HG02870 (cell line): ENCODE data around the gene SRRM4.

Experiments
- ATAC-seq: cut with Tn5 transposase; IDR thresholded peaks from one replicate; pipeline ENCODE4 v1.9.1; 2021; ENCODE audit warnings: mild to moderate bottlenecking, moderate library complexity; ENCODE audit not compliant: unreplicated experiment

SRRM4 gene

DNA sequence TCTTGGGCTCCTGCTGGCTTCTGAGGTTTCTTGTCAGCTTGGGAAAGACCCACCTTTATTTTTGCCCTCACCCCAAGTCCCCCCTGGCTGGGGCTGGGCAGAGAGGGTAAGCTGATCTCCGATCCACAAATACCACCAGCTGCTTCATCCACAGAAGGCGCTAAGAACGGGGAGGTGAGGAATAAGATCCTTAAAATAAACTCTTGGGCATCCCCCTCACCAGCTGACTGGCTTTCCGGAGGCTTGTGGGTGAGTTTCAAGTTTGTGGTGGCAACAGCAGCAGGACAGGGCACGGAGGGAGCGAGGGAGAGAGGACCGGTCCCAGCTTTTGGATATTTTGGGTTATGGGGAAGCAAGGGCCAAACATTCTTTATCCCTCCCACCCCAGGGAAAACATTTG lies 176.6 kb downstream of the SRRM4 start:
- ATAC-seq, result no peak

DNA sequence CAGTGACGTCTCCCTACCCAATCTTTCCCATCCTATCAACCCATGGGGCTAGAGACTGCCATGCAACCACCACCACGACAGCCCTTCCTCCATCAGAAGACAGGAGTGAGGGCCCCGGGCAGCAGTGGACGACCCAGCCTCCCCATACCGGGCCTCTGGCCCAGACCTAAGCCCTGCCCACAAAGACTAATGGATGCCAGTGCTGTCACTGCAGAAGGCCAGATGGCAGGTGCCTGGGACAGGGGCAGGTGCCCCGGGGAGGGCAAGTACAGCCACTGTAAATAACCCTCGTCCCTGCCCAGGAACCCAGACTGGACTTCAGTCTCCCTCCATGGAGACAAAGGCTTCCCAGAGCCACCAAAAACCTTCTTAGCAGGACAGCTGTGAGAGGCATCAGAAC lies 177.1 kb downstream of the SRRM4 start:
- no peak for ATAC-seq

DNA sequence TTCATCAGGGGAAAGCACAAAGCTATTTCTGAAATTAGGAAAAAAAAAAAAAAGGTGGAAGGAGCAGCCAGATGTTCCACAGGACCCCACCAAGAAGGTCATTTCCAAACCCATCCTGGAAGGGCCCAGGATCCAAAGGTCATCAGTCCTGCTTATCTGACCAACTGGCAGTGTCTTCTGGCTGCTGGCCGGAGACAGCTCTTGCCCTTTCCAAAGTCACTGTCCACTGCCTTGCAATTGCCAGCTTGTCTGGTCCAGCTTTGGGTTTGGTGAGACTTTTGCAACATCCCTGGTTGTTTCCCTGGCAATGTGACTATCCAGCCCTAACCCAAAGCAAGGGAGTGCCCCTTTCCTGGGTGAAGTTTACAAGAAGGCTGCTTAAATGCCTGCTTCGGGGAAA lies 178.5 kb downstream of the SRRM4 start:
- no peak for ATAC-seq

DNA sequence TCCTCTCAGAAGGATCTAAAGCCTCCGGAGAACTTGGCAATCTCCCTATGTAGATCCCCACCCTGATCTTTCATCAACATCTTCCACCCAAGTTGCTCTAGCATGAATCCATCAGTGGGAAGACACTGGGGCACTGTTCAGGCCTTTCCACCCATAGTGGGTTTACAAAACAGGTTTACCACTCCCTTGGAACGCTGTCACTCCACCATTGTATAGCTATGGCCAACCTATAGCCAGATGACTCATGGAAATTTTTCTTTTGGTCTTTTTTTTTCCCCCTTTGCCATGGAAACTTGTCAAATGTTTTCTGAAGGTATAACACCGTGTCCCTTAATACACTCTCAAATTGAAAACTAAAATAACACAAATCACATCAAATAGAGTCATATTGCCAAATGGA lies 186.6 kb downstream of the SRRM4 start:
- ATAC-seq, result no peak

DNA sequence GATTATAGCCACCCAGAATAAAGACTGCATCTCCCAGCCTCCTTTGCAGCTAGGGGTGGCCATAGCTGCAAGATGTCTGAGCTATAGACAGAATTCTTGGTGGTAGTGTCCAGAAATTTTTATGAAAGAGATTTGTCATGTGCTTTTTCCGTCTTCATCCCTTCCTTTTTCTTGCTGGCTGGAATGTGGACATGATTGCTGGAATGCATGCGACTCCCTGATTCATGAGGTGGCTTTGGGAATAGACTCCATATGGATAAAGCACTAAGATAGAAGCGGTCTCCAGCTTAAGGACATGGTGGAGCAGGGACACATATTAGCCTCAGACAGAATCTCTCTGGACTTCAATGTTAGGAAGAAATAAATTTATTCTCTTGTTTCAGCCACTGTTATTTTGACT lies 187.4 kb downstream of the SRRM4 start:
- ATAC-seq, result no peak

DNA sequence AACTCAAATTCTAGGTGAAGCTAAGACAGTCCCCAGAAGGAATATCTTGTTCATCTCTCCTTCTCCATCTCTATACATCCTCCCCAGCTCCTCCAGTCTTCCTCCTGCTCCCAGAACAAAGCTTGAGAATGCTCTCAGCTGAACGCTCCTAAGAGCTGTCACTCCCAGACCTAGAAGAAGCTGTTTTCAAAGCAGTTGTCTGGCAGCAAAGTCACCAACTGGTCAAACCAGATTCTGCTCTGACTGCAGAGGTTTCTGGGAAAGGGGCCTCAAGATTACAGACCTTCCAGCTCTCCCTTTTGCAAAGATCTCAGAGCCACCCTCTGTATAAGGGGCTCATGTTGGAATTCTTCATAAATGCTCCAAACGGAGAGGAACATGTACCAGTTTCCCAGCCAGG lies 187.8 kb downstream of the SRRM4 start:
- ATAC-seq, result no peak

DNA sequence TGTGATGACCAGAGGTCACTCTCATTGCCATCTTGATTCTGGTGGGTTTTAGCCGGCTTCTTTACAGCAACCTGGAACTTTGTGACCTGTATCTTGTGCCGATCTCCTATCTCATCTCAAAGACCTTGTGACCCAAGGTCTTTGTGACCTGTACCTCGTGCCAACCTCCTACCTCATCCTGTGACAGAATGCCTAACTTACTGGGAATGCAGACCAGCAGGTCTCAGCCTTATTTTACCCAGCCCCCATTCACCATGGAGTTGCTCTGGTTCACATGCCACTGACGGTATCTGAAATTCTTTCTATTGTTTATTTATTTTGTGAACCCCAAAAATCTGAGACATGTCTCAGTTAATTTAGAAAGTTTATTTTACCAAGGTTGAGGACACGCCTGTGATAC lies 189.9 kb downstream of the SRRM4 start:
- no peak for ATAC-seq

DNA sequence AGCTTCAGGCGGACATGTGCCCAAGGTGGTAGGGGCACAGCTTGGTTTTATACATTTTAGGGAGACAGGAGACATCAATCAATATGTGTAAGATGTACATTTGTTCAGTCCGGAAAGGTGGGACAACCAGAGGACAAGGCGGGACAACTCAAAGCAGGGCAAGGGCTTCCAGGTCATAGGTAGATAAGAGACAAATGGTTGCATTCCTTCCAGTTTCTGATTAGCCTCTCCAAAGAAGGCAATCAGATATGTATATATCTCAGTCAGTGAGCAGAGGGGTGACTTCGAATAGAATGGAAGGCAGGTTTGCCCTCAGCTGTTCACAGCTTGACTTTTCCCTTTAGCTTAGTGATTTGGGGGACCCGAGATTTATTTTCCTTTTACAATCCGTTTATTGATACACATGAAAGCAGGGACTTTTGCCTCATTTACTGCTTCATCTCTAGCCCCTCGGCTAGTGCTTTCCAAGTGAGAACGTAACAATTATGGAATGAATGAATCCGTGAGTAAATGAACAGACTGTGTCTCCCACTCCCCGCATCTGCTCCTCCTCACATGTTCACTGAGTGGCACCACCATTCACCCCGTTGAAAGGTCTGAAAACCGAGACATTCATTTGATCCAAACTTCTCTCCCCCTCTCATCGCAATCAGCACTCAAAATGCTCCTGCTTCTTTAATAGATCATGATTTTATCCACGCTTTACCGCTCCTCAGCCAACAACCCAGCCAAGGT lies 190.5 kb downstream of the SRRM4 start:
- no peak for ATAC-seq

DNA sequence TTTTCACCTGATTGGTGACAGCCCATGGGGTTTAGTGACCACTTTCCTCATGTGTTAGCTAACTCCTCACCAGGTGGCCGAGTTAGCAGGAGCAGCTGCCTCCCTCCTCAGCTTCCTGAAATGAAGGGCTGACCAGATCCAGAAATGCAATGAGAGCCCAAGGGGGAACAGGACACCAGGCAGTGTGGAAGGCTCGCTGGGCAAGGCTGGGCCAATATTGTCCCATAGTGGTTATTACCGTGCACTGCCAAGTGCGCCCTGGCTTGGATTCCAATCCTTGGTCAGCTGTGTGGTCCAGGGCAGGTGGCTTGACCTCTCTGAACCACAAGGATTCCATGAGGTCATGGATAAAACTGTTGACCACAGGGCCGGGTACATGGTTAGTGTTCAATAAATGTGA lies 193.7 kb downstream of the SRRM4 start:
- ATAC-seq, result no peak

DNA sequence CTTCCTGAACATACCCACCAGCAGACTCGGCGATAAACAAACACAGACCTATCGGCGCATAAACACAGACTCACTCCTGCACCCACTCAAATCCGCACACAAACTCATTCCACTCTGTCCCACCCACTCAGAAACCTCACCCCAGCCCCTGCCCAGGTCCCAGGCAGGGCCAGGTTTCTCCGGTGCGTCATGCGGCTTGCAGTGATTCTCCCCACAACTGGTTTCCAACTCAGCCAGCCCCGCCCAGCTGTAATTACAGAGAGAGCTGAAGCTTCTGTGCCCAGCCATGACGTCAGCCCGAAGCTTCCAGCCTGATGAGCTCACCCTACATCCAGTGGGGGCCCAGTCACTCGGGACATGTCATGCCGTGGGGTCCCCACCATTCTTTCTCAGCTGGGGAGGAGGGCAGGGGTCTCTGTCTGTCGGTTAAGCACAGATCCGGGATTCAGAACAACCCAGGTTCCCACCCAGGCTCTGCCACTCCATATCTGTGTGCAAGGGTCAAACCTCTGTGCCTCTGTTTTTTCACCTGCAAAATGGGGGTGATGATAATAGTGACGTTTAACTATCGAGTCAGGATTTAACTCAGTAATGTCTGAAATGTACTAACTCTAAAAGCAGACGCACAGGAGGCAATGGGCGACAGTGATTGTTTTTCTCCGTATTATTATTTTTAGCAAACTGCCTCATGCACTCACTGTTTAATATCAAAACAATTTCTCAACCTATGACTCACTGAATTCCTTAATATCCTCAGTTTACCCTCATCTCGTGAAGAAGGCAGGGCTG lies 195.1 kb downstream of the SRRM4 start:
- no peak for ATAC-seq

DNA sequence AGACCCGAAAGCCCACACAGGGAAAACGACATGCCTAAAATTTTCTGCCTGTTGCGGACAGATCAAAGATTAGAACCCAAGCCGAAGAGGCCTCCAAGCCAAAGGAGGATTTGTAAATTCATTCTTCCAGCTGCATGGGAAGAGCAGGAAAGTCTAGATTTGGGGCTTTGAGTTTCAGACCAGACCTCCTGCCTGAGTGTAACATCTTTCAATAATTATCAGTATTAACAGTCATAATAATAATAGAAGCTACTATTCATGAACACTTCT lies 195.7 kb downstream of the SRRM4 start:
- no peak for ATAC-seq

DNA sequence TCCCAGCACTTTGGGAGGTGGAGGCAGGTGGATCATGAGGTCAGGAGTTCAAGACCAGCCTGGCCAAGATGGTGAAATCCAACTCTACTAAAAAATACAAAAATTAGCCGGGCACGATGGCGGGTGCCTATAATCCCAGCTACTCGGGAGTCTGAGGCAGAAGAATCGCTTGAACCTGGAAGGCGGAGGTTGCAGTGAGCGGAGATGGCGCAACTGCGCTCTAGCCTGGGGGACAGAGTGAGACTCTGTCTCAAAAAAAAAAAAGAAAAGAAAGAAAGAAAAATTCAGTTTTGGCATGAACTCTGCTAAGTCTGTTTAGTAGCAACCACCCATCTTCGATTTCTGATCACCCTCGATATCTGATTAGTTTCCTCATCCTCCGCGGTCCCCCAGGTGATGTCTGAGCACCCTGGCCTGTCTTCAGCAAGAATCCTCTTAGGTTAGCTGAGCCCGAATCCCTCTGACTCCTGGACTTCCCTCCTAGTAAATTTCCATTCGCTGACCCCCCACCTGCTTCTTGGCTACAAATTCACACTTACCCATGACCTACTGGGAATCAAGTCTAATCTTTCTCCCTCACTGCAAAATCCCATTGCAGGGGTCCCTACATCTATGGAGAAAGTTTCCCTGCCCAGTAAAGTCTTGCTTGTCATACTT lies 196.5 kb downstream of the SRRM4 start:
- no peak for ATAC-seq

DNA sequence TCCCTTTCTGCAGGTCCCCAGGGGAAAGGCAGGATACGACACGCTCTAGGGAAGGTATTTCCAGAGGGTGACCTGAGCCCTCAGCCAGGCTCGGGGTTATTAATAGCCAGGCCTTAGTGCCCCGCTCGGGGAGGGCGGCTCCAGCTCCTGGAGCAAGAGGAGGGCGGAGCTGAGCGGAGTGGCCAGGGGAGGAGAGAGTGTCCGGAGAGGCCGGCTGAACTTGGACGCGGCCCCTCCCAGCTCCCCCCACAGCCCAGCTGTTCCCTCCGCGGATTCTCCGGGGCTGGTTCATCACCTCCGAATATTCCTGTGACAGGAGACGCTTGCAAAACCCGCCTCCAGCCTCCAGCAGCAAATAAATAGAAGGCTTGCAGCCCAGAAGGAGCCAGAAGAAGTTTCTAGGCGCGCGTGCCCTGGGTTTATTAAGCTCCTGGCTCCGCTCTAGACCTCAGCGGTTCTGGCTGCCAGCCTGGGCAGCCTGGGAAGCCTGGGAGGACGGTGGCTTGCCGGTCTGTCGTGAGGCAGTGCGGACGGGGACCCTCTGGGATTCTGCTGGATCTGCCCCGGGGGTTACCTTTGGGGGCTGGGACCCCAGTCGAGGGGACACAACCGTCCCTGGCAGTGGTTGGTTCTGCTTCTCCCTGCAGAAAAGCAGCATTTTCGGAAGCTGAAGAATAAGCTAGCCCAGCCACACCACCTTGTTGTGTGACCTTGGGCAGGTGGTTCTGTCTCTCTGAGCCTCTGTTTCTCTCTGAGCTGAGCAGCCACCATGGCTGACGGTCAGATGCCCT lies 197.4 kb downstream of the SRRM4 start, which contains the start of gene HSPB8:
Gene HSPB8 (plus strand): TSS at position 388 of the 791 bp plus-strand sequence. CDS start 382 bp downstream, at position 770.
- no peak for ATAC-seq

DNA sequence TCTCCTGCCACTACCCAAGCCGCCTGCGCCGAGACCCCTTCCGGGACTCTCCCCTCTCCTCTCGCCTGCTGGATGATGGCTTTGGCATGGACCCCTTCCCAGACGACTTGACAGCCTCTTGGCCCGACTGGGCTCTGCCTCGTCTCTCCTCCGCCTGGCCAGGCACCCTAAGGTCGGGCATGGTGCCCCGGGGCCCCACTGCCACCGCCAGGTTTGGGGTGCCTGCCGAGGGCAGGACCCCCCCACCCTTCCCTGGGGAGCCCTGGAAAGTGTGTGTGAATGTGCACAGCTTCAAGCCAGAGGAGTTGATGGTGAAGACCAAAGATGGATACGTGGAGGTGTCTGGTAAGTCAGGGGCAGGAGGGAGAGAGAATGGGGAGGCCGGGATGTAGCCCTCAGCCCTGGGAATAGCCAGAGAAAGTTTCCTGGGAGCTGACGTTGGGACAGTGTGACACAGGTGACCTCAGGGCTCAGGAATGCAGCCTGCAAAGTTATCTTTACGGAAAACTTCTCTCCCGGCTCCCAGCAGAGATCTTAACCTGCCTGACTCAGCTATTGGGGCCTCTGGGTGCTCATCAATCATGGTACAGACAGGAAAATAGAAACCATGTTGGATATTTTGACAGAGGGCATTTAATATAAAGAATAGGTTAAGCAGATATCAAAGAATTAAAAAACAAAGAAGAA lies 198.1 kb downstream of the SRRM4 start:
- ATAC-seq, result no peak

DNA sequence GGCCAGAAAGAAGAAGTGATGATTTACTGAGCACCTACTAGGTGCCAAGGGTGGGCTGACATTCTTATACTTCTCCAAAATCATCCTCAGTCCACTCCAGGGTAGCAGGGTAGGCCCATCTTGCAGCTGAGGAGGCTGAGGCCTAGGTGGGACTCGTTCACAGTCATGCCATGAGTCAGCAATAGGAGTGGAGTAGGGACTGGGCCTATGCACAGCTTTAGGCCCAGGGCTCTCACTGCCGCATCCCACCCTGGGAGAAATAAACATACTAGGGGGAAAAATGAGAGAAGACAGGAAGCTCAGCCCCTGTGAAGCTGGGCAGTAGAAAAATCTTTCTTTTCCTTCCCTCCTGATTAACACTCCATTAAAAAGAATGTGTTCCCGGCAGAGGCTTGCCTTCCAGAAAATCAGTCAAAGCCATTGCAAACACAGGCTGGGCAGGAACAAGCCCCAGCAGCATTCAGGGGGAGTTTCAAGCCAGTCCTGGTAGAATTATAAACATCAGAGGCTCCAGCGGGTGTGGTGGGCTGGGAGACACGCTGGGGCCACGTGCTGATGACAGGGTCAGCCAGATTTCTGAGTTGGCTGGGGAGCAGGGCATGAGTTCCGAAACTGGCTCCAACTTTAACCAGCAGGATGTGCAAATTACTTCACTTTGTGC lies 199.2 kb downstream of the SRRM4 start:
- ATAC-seq, result no peak

DNA sequence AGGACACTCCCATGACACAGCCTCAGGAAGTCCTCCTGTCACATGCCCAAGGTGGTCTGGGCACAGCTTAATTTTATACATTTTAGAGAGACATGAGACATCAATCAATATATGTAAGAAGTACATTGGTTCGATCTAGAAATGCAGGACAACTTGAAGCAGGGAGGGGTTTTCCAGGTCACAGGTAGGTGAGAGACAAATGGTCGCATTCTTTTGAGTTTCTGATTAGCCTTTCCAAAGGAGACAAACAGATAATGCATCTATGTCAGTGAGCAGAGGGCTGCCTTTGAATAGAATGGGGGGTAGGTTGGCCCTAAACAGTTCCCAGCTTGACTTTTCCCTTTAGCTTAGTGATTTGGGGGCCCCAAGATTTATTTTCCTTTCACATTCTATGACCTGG lies 199.9 kb downstream of the SRRM4 start:
- ATAC-seq, result no peak

DNA sequence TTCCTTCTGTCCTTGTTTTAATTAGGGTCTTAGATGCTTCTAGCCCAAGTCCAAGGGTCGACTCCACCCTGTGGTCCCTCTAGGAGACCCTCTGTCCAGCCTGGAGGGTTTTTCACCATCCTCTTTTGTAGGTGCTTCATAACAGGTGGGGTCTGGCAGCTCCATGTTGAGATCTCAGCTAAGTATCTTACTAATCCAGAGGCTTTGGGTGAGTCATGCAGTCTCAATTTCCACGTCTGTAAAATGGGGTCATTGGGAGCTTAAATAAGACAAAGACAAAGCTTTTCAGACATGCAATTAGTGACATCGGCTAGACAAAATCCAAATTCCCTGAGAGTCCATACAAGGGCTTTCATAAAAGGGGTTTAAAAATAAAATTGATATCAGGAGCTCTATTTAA lies 200.6 kb downstream of the SRRM4 start:
- ATAC-seq, result no peak

DNA sequence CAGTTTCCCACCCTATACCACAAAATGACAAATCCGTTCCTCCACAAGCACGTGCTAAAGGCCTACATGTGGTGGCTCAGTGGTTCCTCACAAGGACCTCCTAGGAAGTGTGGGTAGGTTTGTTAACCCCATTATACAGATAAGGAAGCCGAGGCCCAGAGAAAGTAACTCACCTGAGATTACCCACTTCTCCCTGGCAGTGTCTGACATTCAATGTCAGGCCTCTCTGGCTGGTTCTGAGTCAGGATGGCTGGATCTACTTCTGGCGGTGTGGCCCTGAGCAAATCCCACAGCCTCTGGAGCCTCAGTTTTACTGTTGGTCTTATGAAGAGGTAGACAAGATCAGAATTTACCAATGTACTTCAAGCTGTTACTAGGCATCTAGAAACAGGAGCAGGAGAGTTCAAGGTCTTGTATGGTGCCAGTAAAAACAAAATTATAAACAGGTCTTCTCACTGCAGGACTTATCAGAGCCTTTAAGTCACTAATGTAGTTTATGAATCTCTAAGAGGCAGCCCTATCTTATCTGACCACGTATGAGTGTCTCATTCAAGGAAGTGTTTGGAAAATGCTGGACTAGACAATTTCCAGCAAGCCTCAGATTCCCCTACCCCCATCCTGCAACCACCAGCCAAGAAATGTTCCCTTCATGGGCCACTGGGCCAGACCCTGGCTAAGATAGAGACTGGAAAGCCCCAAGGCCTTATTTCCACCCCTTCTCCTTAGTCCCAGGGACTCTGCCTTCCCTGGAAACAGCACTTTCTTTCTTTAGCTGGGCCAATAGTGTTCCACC lies 201.6 kb downstream of the SRRM4 start:
- ATAC-seq, result no peak

DNA sequence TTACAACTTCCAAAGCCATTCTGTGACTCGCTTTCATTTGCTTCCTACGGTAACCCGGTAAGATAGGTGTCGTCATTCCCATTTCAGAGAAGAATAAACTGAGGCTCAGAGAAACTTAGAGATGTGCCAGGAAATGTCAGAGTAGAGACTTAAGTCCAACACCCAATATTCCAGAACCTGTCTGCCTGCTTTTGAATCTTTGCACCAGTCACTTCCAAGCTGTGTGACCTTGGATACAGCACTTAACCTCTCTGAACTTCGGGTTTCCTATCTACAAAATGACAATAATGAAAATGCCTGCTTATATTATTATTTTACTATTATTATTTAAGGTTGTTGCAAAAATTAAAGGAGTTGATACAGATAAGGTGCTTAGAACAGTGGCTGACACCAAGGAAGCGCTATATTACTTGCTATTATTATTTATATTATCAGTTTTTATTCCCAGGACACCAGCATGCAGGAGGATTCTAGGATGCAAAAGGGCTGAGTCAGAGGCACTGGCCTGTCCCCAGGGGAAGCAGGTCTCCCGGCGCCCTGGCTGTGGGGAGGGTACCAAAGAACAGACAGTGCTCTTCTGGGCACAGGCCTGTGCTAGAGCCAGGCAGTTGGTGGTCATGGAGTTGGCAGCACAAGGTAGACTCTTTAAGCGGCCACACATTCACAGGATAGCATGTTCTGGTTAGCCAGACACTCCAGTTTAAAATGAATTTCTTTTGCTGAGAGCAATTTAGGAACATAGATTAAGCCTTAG lies 202.8 kb downstream of the SRRM4 start:
- no peak for ATAC-seq
